ENCODE results near the gene PPP3CB.
A peak's percentile ranks its signal among the peaks of the same experiment; 100 is the strongest.

The PPP3CB gene

GRCh38 chr10:73439605-73440312, 56.1 kb downstream of the PPP3CB start:
- no peak for TF ChIP-seq PATZ1 (CRISPR knock-in tag; IDR thresholded peaks at IDR 0.05; ENCODE audit: borderline replicate concordance)
- no peak for TF ChIP-seq OSR1 (CRISPR knock-in tag; IDR thresholded peaks at IDR 0.05)
- no peak for TF ChIP-seq TCF4 (CRISPR knock-in tag; IDR thresholded peaks at IDR 0.05; ENCODE audit: borderline replicate concordance)
- TF ChIP-seq ZNF8 (CRISPR knock-in tag; IDR thresholded peaks at IDR 0.05), result no peak
- TF ChIP-seq ESRRG (CRISPR knock-in tag; IDR thresholded peaks at IDR 0.05), result no peak
- no peak for TF ChIP-seq CREB5 (CRISPR knock-in tag; IDR thresholded peaks at IDR 0.05; ENCODE audit: low read depth)
- TF ChIP-seq RARB (CRISPR knock-in tag; IDR thresholded peaks at IDR 0.05), result no peak
- TF ChIP-seq ZNF565 (CRISPR knock-in tag; conservative IDR thresholded peaks at IDR 0.05; ENCODE audit: low read depth), result no peak
- TF ChIP-seq, protein P1, sequence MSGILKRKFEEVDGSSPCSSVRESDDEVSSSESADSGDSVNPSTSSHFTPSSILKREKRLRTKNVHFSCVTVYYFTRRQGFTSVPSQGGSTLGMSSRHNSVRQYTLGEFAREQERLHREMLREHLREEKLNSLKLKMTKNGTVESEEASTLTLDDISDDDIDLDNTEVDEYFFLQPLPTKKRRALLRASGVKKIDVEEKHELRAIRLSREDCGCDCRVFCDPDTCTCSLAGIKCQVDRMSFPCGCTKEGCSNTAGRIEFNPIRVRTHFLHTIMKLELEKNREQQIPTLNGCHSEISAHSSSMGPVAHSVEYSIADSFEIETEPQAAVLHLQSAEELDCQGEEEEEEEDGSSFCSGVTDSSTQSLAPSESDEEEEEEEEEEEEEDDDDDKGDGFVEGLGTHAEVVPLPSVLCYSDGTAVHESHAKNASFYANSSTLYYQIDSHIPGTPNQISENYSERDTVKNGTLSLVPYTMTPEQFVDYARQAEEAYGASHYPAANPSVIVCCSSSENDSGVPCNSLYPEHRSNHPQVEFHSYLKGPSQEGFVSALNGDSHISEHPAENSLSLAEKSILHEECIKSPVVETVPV (CRISPR knock-in tag; IDR thresholded peaks at IDR 0.05), result no peak
- TF ChIP-seq CSDC2 (CRISPR knock-in tag; IDR thresholded peaks at IDR 0.05), result no peak
- TF ChIP-seq BACH2 (CRISPR knock-in tag; IDR thresholded peaks at IDR 0.05; ENCODE audit: borderline replicate concordance), result no peak
- no peak for TF ChIP-seq ZC3H10 (CRISPR knock-in tag; IDR thresholded peaks at IDR 0.05)
- TF ChIP-seq ZFP30 (CRISPR knock-in tag; IDR thresholded peaks at IDR 0.05), result no peak
- TF ChIP-seq TSHZ2 (CRISPR knock-in tag; IDR thresholded peaks at IDR 0.05), result no peak
- TF ChIP-seq ISL1 (CRISPR knock-in tag; IDR thresholded peaks at IDR 0.05), result no peak
- no peak for TF ChIP-seq TOX (CRISPR knock-in tag; IDR thresholded peaks at IDR 0.05; ENCODE audit: borderline replicate concordance)
- TF ChIP-seq, protein P2, sequence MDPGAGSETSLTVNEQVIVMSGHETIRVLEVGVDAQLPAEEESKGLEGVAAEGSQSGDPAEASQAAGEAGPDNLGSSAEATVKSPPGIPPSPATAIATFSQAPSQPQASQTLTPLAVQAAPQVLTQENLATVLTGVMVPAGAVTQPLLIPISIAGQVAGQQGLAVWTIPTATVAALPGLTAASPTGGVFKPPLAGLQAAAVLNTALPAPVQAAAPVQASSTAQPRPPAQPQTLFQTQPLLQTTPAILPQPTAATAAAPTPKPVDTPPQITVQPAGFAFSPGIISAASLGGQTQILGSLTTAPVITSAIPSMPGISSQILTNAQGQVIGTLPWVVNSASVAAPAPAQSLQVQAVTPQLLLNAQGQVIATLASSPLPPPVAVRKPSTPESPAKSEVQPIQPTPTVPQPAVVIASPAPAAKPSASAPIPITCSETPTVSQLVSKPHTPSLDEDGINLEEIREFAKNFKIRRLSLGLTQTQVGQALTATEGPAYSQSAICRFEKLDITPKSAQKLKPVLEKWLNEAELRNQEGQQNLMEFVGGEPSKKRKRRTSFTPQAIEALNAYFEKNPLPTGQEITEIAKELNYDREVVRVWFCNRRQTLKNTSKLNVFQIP (CRISPR knock-in tag; IDR thresholded peaks at IDR 0.05; ENCODE audit: borderline replicate concordance, low read depth), result no peak
- no peak for TF ChIP-seq SNAI2 (CRISPR knock-in tag; IDR thresholded peaks at IDR 0.05)
- no peak for TF ChIP-seq GLIS3 (CRISPR knock-in tag; IDR thresholded peaks at IDR 0.05)
- ATAC-seq, result peak; percentile 47; the same call in 2 of the 3 replicates

DNA sequence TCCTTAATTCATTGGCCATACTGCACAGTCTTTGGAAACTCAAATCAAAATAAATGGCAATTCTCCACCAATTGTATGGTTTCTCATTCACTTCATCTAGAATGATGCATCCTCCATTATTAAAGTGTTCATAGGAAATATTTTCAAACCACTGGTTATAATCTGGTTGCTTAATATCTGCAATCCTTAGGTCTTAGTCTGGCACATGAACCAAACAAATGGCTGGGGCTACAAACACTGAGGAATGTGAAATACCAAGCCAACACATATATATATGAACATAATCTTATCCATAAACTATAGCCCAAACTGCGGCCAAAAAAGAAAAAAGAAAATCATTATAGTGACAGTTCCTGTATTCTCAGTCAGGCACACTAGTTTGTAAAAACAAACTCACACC, 56.8 kb downstream of the PPP3CB start:
- TF ChIP-seq BACH2 (CRISPR knock-in tag; IDR thresholded peaks at IDR 0.05; ENCODE audit: borderline replicate concordance) (no peak), OSR1 (CRISPR knock-in tag; IDR thresholded peaks at IDR 0.05) (no peak), ZC3H10 (CRISPR knock-in tag; IDR thresholded peaks at IDR 0.05) (no peak), CREB5 (CRISPR knock-in tag; IDR thresholded peaks at IDR 0.05; ENCODE audit: low read depth) (no peak), SNAI2 (CRISPR knock-in tag; IDR thresholded peaks at IDR 0.05) (no peak), ARNTL (CRISPR knock-in tag; IDR thresholded peaks at IDR 0.05; ENCODE audit: borderline replicate concordance, low read depth) (no peak), RARB (CRISPR knock-in tag; IDR thresholded peaks at IDR 0.05) (no peak), ZFP30 (CRISPR knock-in tag; IDR thresholded peaks at IDR 0.05) (no peak), ZNF8 (CRISPR knock-in tag; IDR thresholded peaks at IDR 0.05) (no peak)

More for the DNA sequence above, 56.8 kb downstream of the PPP3CB start:
- ATAC-seq, result no peak
